B cell (primary cell): ENCODE measurements around the gene TXNRD1.

ENCODE experiments used
- EZH2 ChIP-seq: IDR thresholded peaks from 2 replicates; pipeline ENCODE4 v1.6.1; 2012; ENCODE audit warnings: borderline replicate concordance, low read depth, mild to moderate bottlenecking, moderate library complexity, low read length; ENCODE audit not compliant: insufficient read depth, poor library complexity, severe bottlenecking
- TF ChIP-seq, protein P1 (sequence below): fragments of 200-600 bp; IDR thresholded peaks from one replicate; pipeline ENCODE4 v1.8.0; 2022; ENCODE audit warnings: antibody characterized with exemption, mild to moderate bottlenecking

DNA sequence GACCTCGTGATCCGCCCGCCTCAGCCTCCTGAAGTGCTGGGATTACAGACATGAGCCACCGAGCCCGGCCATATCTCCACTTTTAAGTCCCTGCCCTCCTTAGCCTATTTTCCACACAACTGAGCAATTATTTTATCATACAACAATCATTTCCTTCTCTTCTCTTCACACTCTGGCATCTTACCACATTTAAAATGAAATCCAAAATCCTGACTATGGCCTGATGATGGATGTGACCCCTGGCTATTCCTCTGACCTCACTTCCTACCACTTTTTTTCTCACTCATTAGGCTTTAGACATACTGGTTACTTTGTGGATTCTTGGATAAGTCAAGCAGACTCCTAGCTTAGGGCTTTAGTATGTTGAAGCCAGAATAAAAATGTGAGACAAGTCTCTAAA is 66.1 kb downstream of the TXNRD1 start:
- no peak for TF ChIP-seq EZH2
- TF ChIP-seq, protein P1, sequence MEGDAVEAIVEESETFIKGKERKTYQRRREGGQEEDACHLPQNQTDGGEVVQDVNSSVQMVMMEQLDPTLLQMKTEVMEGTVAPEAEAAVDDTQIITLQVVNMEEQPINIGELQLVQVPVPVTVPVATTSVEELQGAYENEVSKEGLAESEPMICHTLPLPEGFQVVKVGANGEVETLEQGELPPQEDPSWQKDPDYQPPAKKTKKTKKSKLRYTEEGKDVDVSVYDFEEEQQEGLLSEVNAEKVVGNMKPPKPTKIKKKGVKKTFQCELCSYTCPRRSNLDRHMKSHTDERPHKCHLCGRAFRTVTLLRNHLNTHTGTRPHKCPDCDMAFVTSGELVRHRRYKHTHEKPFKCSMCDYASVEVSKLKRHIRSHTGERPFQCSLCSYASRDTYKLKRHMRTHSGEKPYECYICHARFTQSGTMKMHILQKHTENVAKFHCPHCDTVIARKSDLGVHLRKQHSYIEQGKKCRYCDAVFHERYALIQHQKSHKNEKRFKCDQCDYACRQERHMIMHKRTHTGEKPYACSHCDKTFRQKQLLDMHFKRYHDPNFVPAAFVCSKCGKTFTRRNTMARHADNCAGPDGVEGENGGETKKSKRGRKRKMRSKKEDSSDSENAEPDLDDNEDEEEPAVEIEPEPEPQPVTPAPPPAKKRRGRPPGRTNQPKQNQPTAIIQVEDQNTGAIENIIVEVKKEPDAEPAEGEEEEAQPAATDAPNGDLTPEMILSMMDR = no peak
